PC-9 (cell line): ENCODE results near the gene DPYSL3.

Source experiments
- CTCF ChIP-seq: fragments of 200-600 bp; sonication (generic); conservative IDR thresholded peaks from 2 replicates; pipeline ENCODE4 v1.6.1; 2017; ENCODE audit warnings: mixed run types, antibody characterized with exemption, mild to moderate bottlenecking, moderate library complexity
- EZH2 ChIP-seq: fragments of 200-600 bp; sonication (generic); IDR thresholded peaks from 2 replicates; pipeline ENCODE4 v1.8.0; 2017; ENCODE audit warnings: antibody characterized with exemption, low read depth

- TF ChIP-seq CTCF (no peak), EZH2 (no peak)
Measured at GRCh38 chr5:147458581-147458980, 51.3 kb downstream of the DPYSL3 start.
